Upper lobe of left lung (tissue), 6 donors: ENCODE data around the gene NOVA1. TPM values are rescaled to one million over a fixed set of nuclear protein-coding genes. Genes with fewer than 3 reads are reported as not detected.

Experiments
- ATAC-seq, 2 donors: fragments of 200-7000 bp; cut with Tn5 transposase; one replicate each; pipeline ENCODE4 v1.9.1; 2022; ENCODE audit warnings: mild to moderate bottlenecking in 2 of 2, moderate library complexity in 2 of 2; ENCODE audit not compliant: low FRiP score in 2 of 2
- DNase-seq, 2 donors: peaks; one replicate each; pipeline ENCODE4 v3.0.0-alpha.2; 2019 to 2020
- H3K27ac ChIP-seq, 4 donors: fragments of 200-600 bp; sonication (generic); one replicate each; pipeline ENCODE4 v1.5.1; 2016 to 2019
- H3K27me3 ChIP-seq, 4 donors: fragments of 200-600 bp; sonication (generic); one replicate each; pipeline ENCODE4 v1.5.1; 2017 to 2019
- H3K36me3 ChIP-seq, 4 donors: fragments of 200-600 bp; sonication (generic); one replicate each; pipeline ENCODE4 v1.5.1; 2016 to 2019
- H3K4me1 ChIP-seq, 4 donors: fragments of 200-600 bp; sonication (generic); one replicate each; pipeline ENCODE4 v1.5.1; 2018 to 2019
- H3K4me3 ChIP-seq, 4 donors: fragments of 200-600 bp; sonication (generic); one replicate each; pipeline ENCODE4 v1.5.1; 2017 to 2019; ENCODE audit warnings: mild to moderate bottlenecking in 2 of 4, moderate library complexity in 1 of 4
- H3K9me3 ChIP-seq, 4 donors: fragments of 200-600 bp; sonication (generic); one replicate each; pipeline ENCODE4 v1.5.1; 2018 to 2019
- CTCF ChIP-seq, 6 experiments: fragments of 450-650 bp in 4 of 6; fragments of 200-600 bp in 2 of 6; sonication (generic) in 2 of 6; IDR thresholded peaks; one replicate each; pipeline ENCODE4 v1.5.1; 2016 to 2019; ENCODE audit warnings: antibody characterized with exemption in 6 of 6
- EP300 ChIP-seq, 4 donors: sonication (generic); formaldehyde crosslinking; IDR thresholded peaks; one replicate each; pipeline ENCODE4 v1.5.1; 2017; ENCODE audit warnings: antibody characterized with exemption in 4 of 4, control low read depth in 2 of 4
- POLR2A ChIP-seq, 4 donors: fragments of 450-650 bp; IDR thresholded peaks; one replicate each; pipeline ENCODE4 v1.5.1; 2016 to 2017; ENCODE audit warnings: antibody characterized with exemption in 4 of 4, mild to moderate bottlenecking in 2 of 4
- POLR2AphosphoS5 ChIP-seq, 2 donors: sonication (generic); formaldehyde crosslinking; IDR thresholded peaks; one replicate each; pipeline ENCODE4 v1.5.1; 2017; ENCODE audit warnings: antibody characterized with exemption in 2 of 2
- WGBS, 2 donors: methylation state at CpG; one replicate each; pipeline ENCODE4 v1.1.5; 2017 to 2018; 5-methylcytosine and 5-hydroxymethylcytosine counted together
- total RNA-seq, 6 donors: library from RNA; depleted of rRNA in 4 of 6; stranded (reverse); fragments of >200 nt in 4 of 6; gene quantifications; one replicate each; pipeline versions ENCODE4 v1.1.0 to v1.2.1, GENCODE V29; 2016 to 2021
- donor health status: DM: no; HTN: no; CAD: no; lungs with moderate emphysema.
- donor health status: DM: no; HTN: yes; CAD: no; lungs with severe emphysema.

The NOVA1 gene
- total RNA-seq, 6 donors from 2014 or later, result 0.67 to 3.1 (median 2.0) TPM

GRCh38 chr14:26499546-26499945, 98.3 kb downstream of the NOVA1 start:
- Histone ChIP-seq H3K27me3 (no peaks in the 10 kb centered on the region), H3K36me3 (no peaks in the 10 kb centered on the region), H3K4me1 (no peaks in the 10 kb centered on the region), H3K27ac (no peak overlapping the region), H3K9me3 (no peaks in the 10 kb centered on the region), H3K4me3 (no peak overlapping the region)
- ATAC-seq (no peak), DNase-seq (no peak)
- 70 to 72% methylated on average over 2 of the region's 2 CpGs for whole genome bisulfite sequencing, 2 donors
- TF ChIP-seq EP300 (IDR thresholded peaks at IDR 0.05) (no peak), CTCF (IDR thresholded peaks at IDR 0.05) (no peak)

- H3K36me3 ChIP-seq, result no peaks in the 10 kb centered on the region
- no peak overlapping the region for H3K27ac ChIP-seq
- H3K4me1 ChIP-seq, result no peaks in the 10 kb centered on the region
- DNase-seq, result no peak
- WGBS, 2 donors, result 79 to 86% methylated on average over 3 of the region's 3 CpGs
- no peaks in the 10 kb centered on the region for H3K27me3 ChIP-seq
- TF ChIP-seq POLR2AphosphoS5 (IDR thresholded peaks at IDR 0.05) (no peak), EP300 (IDR thresholded peaks at IDR 0.05) (no peak), CTCF (IDR thresholded peaks at IDR 0.05) (no peak), POLR2A (IDR thresholded peaks at IDR 0.05) (no peak)
- no peak overlapping the region for H3K4me3 ChIP-seq
- no peaks in the 10 kb centered on the region for H3K9me3 ChIP-seq
- ATAC-seq, result no peak
Measured at GRCh38 chr14:26486922-26487321, 110.9 kb downstream of the NOVA1 start.

- no peaks in the 10 kb centered on the region for H3K27me3 ChIP-seq
- H3K36me3 ChIP-seq, result no peaks in the 10 kb centered on the region
- WGBS, 2 donors, result 67 to 86% methylated on average over 2 of the region's 2 CpGs
- ATAC-seq (no peak), DNase-seq (no peak)
- no peak for TF ChIP-seq CTCF (IDR thresholded peaks at IDR 0.05)
- no peak for TF ChIP-seq POLR2A (IDR thresholded peaks at IDR 0.05)
- TF ChIP-seq POLR2AphosphoS5 (IDR thresholded peaks at IDR 0.05), result no peak
- no peak for TF ChIP-seq EP300 (IDR thresholded peaks at IDR 0.05)
- H3K27ac ChIP-seq, result no peak overlapping the region
- no peaks in the 10 kb centered on the region for H3K9me3 ChIP-seq
- H3K4me1 ChIP-seq, result no peaks in the 10 kb centered on the region
- H3K4me3 ChIP-seq, result no peak overlapping the region
Measured at GRCh38 chr14:26484562-26484961, 113.3 kb downstream of the NOVA1 start.

- 92 to 97% methylated on average over 4 of the region's 4 CpGs for WGBS, 2 donors
- ATAC-seq, result no peak
- Histone ChIP-seq H3K4me1 (no peaks in the 10 kb centered on the region), H3K4me3 (no peak overlapping the region), H3K36me3 (no peaks in the 10 kb centered on the region), H3K9me3 (no peaks in the 10 kb centered on the region), H3K27ac (no peak overlapping the region), H3K27me3 (no peaks in the 10 kb centered on the region)
- TF ChIP-seq POLR2AphosphoS5 (IDR thresholded peaks at IDR 0.05) (no peak), CTCF (IDR thresholded peaks at IDR 0.05) (no peak)
- DNase-seq, result no peak
Measured at GRCh38 chr14:26478967-26479366, 118.9 kb downstream of the NOVA1 start.

GRCh38 chr14:26466862-26467261, 131.0 kb downstream of the NOVA1 start:
- no peak for DNase-seq
- Histone ChIP-seq H3K27me3 (no peaks in the 10 kb centered on the region), H3K36me3 (no peaks in the 10 kb centered on the region), H3K9me3 (no peaks in the 10 kb centered on the region), H3K4me1 (no peaks in the 10 kb centered on the region), H3K4me3 (no peak overlapping the region), H3K27ac (no peak overlapping the region)
- ATAC-seq, result no peak
- 52 to 75% methylated on average over 1 of the region's 1 CpG for WGBS, 2 donors
- no peak for TF ChIP-seq CTCF (IDR thresholded peaks at IDR 0.05)
- no peak for TF ChIP-seq POLR2A (IDR thresholded peaks at IDR 0.05)
- no peak for TF ChIP-seq POLR2AphosphoS5 (IDR thresholded peaks at IDR 0.05)
- TF ChIP-seq EP300 (IDR thresholded peaks at IDR 0.05), result no peak
